Cardiac muscle cell (in vitro differentiated cells and primary cell): ENCODE data around the gene GRAMD2B. TPM values are rescaled to one million over a fixed set of nuclear protein-coding genes. Genes with fewer than 3 reads are reported as not detected.
"Not testable (repeated sequence)": the region's sequence is repeated elsewhere in the genome, so short reads cannot be mapped to it uniquely, and the experiment has no call there.

Source experiments
- DNase-seq, 2 donors: peaks; one replicate each; pipeline versions ENCODE4 v3.0.0 to v3.0.0-alpha.2; 2010 to 2017; ENCODE audit warnings: low read depth in 1 of 2, low spot score in 1 of 2
- H3K27ac ChIP-seq: fragments of 200-600 bp; sonication (generic); 2 replicates; pipeline ENCODE4 v1.5.1; 2016
- H3K27me3 ChIP-seq: fragments of 200-600 bp; sonication (generic); 2 replicates; pipeline ENCODE4 v1.6.0; 2016; ENCODE audit warnings: control low read depth
- H3K36me3 ChIP-seq: fragments of 200-600 bp; sonication (generic); 2 replicates; pipeline ENCODE4 v1.5.1; 2016; ENCODE audit warnings: control low read depth
- H3K4me1 ChIP-seq: fragments of 200-600 bp; sonication (generic); 2 replicates; pipeline ENCODE4 v1.8.1; 2017; ENCODE audit warnings: low read depth, mild to moderate bottlenecking, mixed run types
- H3K4me3 ChIP-seq: fragments of 200-600 bp; sonication (generic); 2 replicates; pipeline ENCODE4 v1.5.1; 2016; ENCODE audit warnings: mild to moderate bottlenecking
- H3K9me3 ChIP-seq: fragments of 200-600 bp; sonication (generic); 2 replicates; pipeline ENCODE4 v1.5.1; 2017; ENCODE audit warnings: low read depth, mild to moderate bottlenecking, control low read depth
- CTCF ChIP-seq: IDR thresholded peaks from 2 replicates; pipeline ENCODE4 v1.5.1; 2012; ENCODE audit warnings: low read depth, mild to moderate bottlenecking, low read length
- polyA plus RNA-seq: library from polyadenylated mRNA; unstranded; fragments of >200 nt; fragmentation: Nextera tagmentation; extraction: Ambion mirVana; gene quantifications from 2 replicates; pipeline ENCODE4 v1.2.1, GENCODE V29; 2016
- total RNA-seq: library from RNA; depleted of rRNA; stranded (reverse); fragments of >200 nt; gene quantifications from 2 replicates; pipeline ENCODE4 v1.2.3, GENCODE V29; 2016

The GRAMD2B gene
- total and polyA plus RNA-seq, 2 experiments from 2014 or later = 17.7 to 26.8 TPM

DNA sequence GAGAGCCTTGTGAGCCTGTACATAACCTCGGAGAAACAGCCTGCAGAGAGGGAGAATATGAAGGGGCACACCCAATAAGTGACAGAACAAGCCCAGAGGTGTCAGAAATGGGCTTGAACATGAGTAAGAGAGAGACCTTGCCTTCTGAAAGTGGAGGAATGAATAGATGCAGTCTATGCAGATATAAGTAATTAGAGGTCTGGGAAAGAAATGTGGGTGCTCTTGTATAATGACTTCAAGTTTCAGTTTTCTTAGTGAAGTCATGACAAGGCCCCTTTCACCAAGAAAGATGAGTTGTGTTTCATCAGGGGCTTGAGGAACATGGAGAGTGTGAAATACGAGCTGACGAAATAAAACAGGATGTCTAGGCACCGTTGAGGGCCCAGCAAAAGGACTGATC is 15.1 kb downstream of the GRAMD2B start:
- Histone ChIP-seq H3K36me3 (no peaks in the 10 kb centered on the region), H3K27me3 (no peaks in the 10 kb centered on the region), H3K9me3 (no peaks in the 10 kb centered on the region), H3K4me3 (no peak overlapping the region), H3K4me1 (peaks cover 12% of the 10 kb centered on the region), H3K27ac (no peak overlapping the region)
- no peak for DNase-seq
- no peak for TF ChIP-seq CTCF

GRCh38 chr5:126438868-126439267 is 15.7 kb downstream of the GRAMD2B start:
- H3K36me3 ChIP-seq = no peaks in the 10 kb centered on the region
- no peak overlapping the region for H3K4me3 ChIP-seq
- no peak for TF ChIP-seq CTCF
- DNase-seq = no peak
- no peak overlapping the region for H3K27ac ChIP-seq
- H3K4me1 ChIP-seq = peaks cover 10% of the 10 kb centered on the region
- H3K27me3 ChIP-seq = no peaks in the 10 kb centered on the region
- H3K9me3 ChIP-seq = no peaks in the 10 kb centered on the region

DNA sequence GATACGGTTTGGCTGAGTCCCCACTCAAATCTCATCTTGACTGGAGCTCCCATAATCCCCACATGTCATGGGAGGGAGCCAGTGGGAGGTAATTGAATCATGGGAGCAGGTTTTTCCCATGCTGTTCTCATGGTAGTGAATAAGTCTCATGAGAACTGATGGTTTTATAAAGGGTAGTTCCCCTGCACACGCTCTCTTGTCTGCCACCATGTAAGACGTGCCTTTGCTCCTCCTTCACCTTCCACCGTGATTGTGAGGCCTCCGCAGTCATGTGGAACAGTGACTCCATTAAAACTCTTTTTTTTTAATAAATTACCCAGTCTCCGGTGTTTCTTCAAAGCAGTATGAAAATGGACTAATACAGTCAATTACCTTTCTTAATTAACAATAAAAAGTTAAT is 16.5 kb downstream of the GRAMD2B start:
- H3K27me3 ChIP-seq, H3K4me3 ChIP-seq, DNase-seq, H3K27ac ChIP-seq, H3K36me3 ChIP-seq, H3K9me3 ChIP-seq: not testable (repeated sequence)
- H3K4me1 ChIP-seq = peaks cover 10% of the 10 kb centered on the region

GRCh38 chr5:126441230-126441629 is 18.0 kb downstream of the GRAMD2B start:
- no peaks in the 10 kb centered on the region for H3K27me3 ChIP-seq
- no peak overlapping the region for H3K4me3 ChIP-seq
- H3K9me3 ChIP-seq = no peaks in the 10 kb centered on the region
- peak in 1 of 2 donors; percentile 38 for DNase-seq
- H3K36me3 ChIP-seq = no peaks in the 10 kb centered on the region
- H3K4me1 ChIP-seq = peaks cover 10% of the 10 kb centered on the region
- no peak for TF ChIP-seq CTCF
- H3K27ac ChIP-seq = peak overlapping the region; percentile 80

DNA sequence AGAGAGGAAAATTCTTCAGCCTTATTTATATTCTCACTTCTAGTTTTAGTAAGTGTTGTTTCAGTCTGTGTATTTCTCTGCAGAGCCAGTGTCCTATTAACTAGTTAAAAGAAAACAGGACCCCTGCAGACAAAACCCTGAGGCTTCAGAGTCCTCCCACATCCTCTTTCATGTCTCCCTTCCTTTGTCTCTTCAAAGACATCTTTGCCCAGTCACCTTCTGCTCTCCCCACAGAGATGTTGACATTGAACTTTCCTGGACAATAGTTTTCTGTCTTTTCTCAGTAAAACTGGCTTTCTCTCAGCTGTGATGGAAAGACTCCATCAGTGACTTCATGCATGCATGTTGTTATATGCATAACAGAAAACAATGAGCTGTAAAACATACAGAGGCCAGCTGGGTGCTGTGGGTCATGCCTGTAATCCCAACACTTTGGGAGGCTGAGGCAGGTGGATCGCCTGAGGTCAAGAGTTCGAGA is 20.2 kb downstream of the GRAMD2B start:
- H3K27ac ChIP-seq = peak overlapping the region; percentile 32
- peaks cover 10% of the 10 kb centered on the region for H3K4me1 ChIP-seq
- no peak for DNase-seq
- H3K27me3 ChIP-seq = no peaks in the 10 kb centered on the region
- TF ChIP-seq CTCF = no peak
- no peaks in the 10 kb centered on the region for H3K9me3 ChIP-seq
- no peak overlapping the region for H3K4me3 ChIP-seq
- no peaks in the 10 kb centered on the region for H3K36me3 ChIP-seq

DNA sequence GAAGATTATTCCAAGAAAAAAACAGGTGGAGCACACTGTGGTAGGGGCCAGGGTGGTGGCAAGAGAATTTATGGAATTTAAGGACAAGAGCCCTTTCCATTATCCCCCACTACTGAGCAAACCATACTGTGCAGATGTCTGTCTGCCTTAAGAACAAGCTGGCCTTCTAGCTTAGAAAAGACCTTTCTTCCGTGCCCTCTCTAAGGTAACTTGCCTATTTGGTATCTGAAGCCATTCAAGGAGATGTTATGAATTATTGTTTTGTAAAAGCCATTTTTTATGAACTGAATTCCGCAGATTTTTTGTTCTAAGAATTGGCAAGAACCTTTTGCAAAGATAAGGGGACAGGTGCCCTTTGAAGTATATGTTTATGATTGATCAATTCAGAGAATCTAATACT is 20.9 kb downstream of the GRAMD2B start:
- no peak for DNase-seq
- Histone ChIP-seq H3K36me3 (no peaks in the 10 kb centered on the region), H3K27me3 (no peaks in the 10 kb centered on the region), H3K9me3 (no peaks in the 10 kb centered on the region), H3K4me3 (no peak overlapping the region), H3K4me1 (peaks cover 10% of the 10 kb centered on the region), H3K27ac (no peak overlapping the region)
- TF ChIP-seq CTCF = no peak
